ENCODE data around the gene CCR1. TPM values are rescaled to one million over a fixed set of nuclear protein-coding genes. Genes with fewer than 3 reads are reported as not detected.

Gene CCR1
- 1 to 10 TPM in 3 of 4 donors, under 1 TPM in 1; 0.95 to 6.6 (median 1.5) TPM for total RNA-seq

DNA sequence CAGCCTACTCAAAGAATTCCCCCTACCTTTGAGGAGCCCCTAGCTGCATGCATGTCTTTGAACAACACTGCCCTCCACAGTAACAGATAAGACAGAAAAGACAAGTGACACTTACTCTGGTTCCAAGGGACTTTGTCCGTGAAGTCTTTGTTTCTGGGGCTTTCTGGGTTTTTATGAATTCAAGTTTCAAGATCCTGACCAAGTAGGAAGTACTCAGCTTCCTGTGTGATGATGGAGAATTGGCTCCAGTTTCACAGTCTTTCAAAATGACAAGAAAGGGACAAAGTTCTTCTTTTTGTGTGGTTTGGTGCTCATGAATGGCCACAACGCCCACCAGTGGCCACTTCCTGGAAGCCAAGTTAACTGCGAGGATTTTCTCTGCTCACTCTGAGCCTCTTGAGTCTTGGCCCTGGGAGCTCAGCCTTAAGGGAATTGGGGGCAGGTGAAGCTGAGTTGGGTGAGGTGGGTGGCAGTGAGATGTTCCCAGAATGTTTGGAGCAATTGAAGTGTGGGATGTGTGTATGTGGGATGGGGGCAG is at the start of gene CCR1:
TSS of gene CCR1 (minus strand) at position 147 of the 538 bp plus-strand sequence. CDS start 4,000 bp downstream, outside the sequence.
- peak within 1 kb of the TSS in 3 of 4 donors; percentile 41 to 62 (median 46) for H3K27ac ChIP-seq
- H3K9me3 ChIP-seq, result no peaks in the 10 kb centered on the region
- H3K4me1 ChIP-seq, result no peaks in the 10 kb centered on the region
- no peak for TF ChIP-seq POLR2A (IDR thresholded peaks at IDR 0.05)
- TF ChIP-seq, protein P1, sequence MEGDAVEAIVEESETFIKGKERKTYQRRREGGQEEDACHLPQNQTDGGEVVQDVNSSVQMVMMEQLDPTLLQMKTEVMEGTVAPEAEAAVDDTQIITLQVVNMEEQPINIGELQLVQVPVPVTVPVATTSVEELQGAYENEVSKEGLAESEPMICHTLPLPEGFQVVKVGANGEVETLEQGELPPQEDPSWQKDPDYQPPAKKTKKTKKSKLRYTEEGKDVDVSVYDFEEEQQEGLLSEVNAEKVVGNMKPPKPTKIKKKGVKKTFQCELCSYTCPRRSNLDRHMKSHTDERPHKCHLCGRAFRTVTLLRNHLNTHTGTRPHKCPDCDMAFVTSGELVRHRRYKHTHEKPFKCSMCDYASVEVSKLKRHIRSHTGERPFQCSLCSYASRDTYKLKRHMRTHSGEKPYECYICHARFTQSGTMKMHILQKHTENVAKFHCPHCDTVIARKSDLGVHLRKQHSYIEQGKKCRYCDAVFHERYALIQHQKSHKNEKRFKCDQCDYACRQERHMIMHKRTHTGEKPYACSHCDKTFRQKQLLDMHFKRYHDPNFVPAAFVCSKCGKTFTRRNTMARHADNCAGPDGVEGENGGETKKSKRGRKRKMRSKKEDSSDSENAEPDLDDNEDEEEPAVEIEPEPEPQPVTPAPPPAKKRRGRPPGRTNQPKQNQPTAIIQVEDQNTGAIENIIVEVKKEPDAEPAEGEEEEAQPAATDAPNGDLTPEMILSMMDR (IDR thresholded peaks at IDR 0.05), result peak; percentile 35 to 61 (median 52)
- peak within 1 kb of the TSS in 3 of 4 donors; percentile 26 to 28 (median 26) for H3K4me3 ChIP-seq
- peak in 2 of 3 donors; percentile 77 to 84 for DNase-seq
- H3K36me3 ChIP-seq, result no peaks in the 10 kb centered on the region
- no peaks in the 10 kb centered on the region for H3K27me3 ChIP-seq

DNA sequence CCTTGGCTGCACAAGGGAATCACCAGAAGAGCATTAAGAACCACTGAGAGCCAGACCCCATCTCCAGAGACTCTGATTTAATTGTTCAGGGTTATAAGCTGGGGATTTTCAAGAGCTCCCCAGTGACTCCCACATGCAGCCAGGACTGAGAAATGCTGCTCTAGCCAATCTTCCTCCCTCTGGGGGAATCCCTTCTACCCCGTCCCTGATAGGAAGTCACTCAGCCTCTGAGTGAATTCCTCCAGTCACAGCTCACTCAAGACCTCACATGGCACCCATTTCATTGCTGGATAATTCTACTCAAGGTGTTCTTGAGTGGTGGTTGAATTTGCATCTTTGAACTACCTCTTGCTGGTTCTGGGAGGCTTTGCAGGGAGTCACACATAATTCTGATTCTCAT is 44.9 kb upstream of the CCR1 start:
- TF ChIP-seq POLR2A (IDR thresholded peaks at IDR 0.05), result no peak
- TF ChIP-seq, protein P1 (IDR thresholded peaks at IDR 0.05), result no peak
- no peak overlapping the region for H3K4me3 ChIP-seq

GRCh38 chr3:46245146-46245545 is 37.0 kb upstream of the CCR1 start:
- Histone ChIP-seq H3K9me3 (no peaks in the 10 kb centered on the region), H3K4me3 (no peak overlapping the region), H3K27me3 (no peaks in the 10 kb centered on the region), H3K36me3 (no peaks in the 10 kb centered on the region), H3K27ac (no peak overlapping the region), H3K4me1 (no peaks in the 10 kb centered on the region)
- DNase-seq, result no peak
- TF ChIP-seq, protein P1 (IDR thresholded peaks at IDR 0.05), result no peak

More for the DNA sequence above, 44.9 kb upstream of the CCR1 start:
- H3K4me1 ChIP-seq, result no peaks in the 10 kb centered on the region
- DNase-seq, result no peak
- H3K27ac ChIP-seq, result no peak overlapping the region
- no peaks in the 10 kb centered on the region for H3K27me3 ChIP-seq
- no peaks in the 10 kb centered on the region for H3K36me3 ChIP-seq
- H3K9me3 ChIP-seq, result no peaks in the 10 kb centered on the region

DNA sequence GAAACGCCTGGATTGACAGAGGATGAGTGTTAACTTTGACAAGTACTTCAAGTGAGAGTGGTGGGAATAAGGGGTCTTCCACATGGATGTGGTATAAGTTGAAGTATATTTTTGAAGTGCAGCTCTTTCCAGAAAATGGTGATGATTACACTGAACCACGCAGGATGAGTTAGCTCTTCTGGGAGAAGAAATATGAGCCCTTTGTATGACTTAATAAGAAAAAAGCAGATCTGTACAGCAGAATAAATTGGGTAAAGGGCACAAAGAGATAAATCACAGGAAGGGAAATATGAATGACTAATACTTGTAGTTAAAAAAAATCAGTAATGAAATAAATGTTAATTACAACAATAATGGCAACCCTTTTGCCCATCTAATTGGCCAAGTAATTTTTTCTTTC is 35.4 kb upstream of the CCR1 start:
- Histone ChIP-seq H3K4me3 (no peak overlapping the region), H3K27ac (no peak overlapping the region), H3K36me3 (no peaks in the 10 kb centered on the region), H3K4me1 (no peaks in the 10 kb centered on the region), H3K27me3 (no peaks in the 10 kb centered on the region), H3K9me3 (no peaks in the 10 kb centered on the region)
- TF ChIP-seq, protein P1 (IDR thresholded peaks at IDR 0.05), result no peak
- no peak for DNase-seq

DNA sequence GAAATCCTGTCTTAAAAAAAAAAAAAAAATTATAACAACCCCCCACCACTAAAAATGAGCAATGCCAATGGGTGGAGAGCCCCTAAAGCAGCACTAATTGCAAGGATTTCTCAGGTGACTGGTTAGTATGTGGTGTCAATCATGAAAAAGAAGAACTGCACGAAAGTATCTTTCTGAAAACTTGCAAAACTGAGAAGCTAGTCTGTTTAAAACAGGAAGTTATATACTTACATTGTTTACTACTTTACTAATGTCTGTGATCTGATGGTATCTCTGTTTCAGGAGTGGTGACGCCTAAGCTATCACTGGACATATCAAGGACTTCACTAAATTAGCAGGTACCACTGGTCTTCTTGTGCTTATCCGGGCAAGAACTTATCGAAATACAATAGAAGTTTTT is 34.0 kb upstream of the CCR1 start, which contains the start of gene CCR3:
TSS of gene CCR3 (plus strand) at position 341 of the 400 bp plus-strand sequence. CDS start 22,699 bp downstream, outside the sequence.
- H3K4me1 ChIP-seq, result no peaks in the 10 kb centered on the region
- DNase-seq, result no peak
- no peak for TF ChIP-seq POLR2A (IDR thresholded peaks at IDR 0.05)
- TF ChIP-seq, protein P1 (IDR thresholded peaks at IDR 0.05), result no peak
- H3K4me3 ChIP-seq, result no peak within 1 kb of the TSS
- no peaks in the 10 kb centered on the region for H3K9me3 ChIP-seq
- H3K27me3 ChIP-seq, result no peaks in the 10 kb centered on the region
- H3K36me3 ChIP-seq, result no peaks in the 10 kb centered on the region
- no peak within 1 kb of the TSS for H3K27ac ChIP-seq

Measured in Peyer's patch (tissue), 4 donors.